CD4-positive, alpha-beta T cell treated with Interleukin-6 at 100 ng/mL for 8 hours (primary cell): ENCODE measurements around the gene LILRB4.
"Not testable (repeated sequence)": the region's sequence is repeated elsewhere in the genome, so short reads cannot be mapped to it uniquely, and the experiment has no call there.

Source experiments
- DNase-seq: peaks from one replicate; pipeline ENCODE4 v3.0.0-alpha.2; 2020; ENCODE audit warnings: mixed read lengths, low spot score

LILRB4 gene

GRCh38 chr19:54650108-54650655 lies 12.6 kb upstream of the LILRB4 start:
- no peak for DNase-seq

DNA sequence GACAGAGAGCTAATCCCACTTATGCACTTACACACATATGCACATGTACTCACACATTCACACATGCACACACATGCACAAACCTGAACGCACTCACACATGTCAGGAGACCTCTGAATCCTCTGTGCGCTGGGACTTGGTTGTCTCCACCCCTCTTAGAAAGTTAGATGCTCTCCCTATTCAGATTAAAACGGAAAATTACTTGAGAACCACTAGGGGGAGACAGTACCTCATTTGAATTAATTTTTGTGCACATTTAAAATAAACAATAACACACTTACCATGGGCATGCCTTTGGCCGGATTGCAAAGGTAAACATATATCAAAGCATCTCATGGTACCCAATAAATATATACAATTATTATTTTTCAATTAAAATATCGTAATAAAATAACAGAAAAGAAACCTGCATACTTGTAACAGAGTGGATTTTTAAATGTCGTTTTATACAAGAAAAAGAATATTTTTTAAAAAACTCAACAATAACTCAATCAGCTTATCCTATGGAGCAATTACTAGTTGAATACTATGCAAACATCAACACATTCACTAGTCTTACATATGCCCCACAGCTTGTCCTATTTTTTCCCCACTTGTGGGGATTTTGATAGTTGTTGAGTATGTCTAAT lies 9.5 kb upstream of the LILRB4 start:
- no peak for DNase-seq

DNA sequence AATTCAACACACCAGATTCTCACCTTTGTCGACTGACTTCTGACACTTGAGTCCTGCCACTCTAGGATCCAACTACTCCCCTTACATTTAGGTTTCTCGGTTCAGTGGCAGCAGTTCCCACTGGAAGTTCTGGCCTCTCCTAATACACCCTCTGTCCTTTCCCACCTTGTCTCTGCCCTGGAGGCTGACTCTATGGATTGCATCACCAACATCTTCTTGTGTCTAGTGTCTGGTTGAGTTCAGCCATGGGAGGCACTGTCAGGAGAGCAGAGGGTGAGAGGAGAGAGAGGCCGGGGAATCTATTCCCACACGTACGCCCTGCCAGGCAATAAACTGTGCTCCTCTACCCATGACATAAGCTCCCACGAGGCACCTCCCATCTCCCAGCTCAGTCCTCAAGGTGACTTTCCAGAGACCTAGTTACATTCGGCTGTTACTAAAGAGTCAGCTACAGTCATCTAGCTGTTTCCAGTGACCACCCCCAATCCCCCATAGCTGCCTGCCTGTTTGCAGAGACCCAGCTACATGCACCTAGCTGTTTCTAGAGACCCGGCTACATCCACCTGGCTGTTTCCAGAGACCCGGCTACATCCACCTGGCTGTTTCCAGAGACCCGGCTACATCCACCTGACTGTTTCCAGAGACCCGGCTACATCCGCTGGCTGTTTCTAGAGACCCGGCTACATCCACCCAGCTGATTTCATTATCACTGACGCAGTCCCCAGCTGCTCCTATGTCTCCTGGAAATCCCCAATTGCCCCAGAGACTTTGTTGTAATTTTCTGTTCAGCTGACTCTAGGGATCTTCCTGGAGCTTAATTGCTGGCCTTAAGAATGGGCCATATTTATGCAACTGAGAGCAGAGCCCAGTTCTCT lies 8.1 kb upstream of the LILRB4 start:
- no peak for DNase-seq

GRCh38 chr19:54659300-54659699 lies 3.5 kb upstream of the LILRB4 start:
- no peak for DNase-seq

DNA sequence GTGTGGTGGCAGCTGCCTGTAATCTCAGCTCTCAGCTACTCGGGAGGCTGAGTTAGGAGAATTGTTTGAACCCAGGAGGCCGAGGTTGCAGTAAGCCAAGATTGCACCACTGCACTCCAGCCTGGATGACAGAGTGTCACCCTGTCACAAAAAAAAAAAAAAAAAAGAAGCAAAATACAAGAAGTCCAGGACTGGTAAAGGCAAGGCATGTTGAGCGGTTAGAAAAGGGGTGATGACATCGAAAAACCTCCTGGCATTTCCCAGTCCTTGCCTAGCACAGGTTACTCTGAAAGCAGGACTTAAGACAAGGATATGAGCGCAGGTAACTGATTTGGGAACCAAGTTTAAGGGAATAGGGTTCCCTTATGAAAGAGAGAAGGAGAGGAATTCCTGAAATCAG lies 2.5 kb upstream of the LILRB4 start:
- no peak for DNase-seq

DNA sequence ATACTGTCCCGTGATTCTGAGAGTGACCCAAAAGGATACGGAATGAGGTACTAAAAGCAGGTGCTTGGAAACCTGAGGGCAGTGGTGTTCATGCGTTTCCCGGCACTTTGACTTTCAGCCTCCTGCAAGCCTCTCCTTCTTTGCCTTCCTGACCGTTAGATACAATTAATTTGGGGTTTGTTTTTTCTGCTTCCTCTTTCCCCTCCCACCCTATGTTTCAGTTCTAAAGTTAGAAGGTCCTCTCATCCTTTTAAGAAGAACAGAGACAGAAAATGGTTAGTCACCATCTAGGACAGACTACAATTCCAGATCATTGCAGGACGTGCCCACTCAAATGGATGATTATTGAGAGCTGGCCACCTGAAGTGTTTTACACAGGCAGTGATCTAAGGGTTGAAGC lies 1.8 kb upstream of the LILRB4 start:
- no peak for DNase-seq

DNA sequence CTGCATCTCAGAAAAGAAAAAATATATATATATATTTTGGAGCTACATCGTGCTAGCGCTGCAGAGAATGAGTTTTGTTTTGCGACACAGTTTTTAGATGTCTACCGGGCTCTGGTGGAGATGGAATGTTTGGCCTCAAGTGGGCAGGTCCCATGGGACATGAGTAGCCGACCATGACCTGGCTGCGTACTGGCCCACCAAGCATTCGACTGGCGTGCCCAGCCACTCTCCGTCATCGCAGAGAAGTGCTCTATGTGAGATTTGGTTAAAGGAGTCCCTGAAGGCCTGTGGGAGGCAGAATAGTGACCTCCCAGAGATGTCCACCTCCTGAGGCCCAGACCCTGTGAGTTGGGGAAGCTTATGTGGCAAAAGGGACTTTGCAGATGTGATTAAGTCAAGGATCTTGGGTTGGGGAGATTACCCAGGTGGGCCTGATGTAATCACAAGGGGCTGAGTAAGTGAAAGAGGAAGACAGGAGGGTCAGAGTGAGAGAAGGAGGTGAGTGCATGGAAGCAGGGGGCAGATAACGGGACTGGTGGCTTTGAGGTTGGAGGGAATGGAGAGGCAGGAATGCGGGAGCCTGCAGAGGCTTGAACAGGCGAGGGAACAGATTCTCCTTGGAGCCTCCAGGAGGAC lies 821 bp upstream of the LILRB4 start:
- no peak for DNase-seq

DNA sequence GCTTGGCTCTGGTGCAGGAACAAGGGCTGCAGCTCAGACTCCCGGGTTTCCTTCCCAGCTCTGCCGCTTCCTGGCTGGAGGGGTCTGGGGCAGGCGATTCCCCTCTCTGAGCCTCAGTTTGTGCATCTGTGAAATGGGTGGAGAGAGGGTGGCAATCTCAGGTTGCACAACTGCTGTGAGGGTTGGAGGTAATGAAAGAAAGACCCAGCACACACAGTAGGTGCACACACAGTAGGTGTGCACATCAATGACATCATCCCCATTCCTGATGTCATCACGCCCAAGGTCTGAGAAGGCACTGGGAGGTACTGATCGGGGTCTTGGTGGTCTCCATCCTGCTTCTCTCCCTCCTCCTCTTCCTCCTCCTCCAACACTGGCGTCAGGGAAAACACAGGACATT lies 2.7 kb downstream of the LILRB4 start:
- no peak for DNase-seq

GRCh38 chr19:54667217-54667616 lies 4.4 kb downstream of the LILRB4 start:
- DNase-seq: no peak

GRCh38 chr19:54668353-54668752 lies 5.6 kb downstream of the LILRB4 start:
- no peak for DNase-seq

DNA sequence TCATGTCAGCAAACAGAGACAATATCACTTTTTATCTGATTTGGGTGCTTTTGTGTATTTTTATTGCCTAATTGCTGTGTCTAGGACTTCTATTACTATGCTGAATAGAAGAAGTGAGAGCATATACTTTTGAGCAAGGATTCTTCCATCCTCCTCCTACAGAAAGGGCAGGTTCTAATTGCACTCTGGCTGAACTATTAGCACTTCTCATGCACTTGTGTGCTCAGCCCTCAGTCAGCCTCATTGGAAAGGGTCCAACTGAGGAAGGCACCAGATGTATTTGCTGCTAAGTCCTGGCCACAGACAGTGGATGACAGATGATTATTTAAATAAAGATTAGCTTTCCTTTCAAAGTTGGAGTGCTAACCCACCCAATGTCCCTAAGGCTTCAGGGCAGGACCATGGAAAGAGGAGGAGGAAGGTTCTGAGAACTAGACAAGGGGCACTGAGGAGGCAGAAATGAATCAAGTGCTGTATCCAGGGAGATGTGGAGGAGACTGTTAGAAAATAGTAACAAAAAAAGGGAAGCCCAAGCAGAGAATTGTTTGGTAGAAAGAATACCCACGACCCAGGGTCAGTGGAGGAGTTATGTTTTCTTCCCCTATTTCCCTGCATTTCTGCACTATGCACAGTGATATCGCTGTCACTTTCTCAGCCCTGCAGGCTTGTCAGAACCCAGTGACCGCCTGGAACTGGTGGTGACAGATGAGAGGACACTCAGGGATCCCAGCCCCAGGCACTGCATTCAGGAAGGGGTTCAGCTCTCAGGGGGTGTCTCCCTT lies 8.0 kb downstream of the LILRB4 start:
- DNase-seq: no peak

DNA sequence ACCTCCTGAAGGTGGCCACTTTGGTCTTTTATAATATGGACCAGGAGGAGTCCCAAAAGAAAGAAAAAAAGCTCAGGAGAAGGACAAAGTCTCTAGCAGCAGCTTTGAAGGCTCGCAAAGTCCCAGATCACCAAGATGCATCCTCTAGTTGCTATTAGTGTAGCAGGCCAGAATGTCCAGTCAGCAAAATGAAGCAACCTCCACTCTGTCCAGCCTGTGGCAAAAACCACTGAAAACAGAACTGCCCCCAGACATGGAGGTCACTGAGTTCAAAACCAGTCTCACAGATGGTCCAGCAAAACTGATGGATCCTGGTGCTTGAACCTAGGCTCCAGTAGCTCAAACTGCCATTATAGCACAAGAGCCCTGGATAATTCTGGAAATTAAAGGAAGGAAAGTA lies 10.4 kb downstream of the LILRB4 start:
- no peak for DNase-seq

DNA sequence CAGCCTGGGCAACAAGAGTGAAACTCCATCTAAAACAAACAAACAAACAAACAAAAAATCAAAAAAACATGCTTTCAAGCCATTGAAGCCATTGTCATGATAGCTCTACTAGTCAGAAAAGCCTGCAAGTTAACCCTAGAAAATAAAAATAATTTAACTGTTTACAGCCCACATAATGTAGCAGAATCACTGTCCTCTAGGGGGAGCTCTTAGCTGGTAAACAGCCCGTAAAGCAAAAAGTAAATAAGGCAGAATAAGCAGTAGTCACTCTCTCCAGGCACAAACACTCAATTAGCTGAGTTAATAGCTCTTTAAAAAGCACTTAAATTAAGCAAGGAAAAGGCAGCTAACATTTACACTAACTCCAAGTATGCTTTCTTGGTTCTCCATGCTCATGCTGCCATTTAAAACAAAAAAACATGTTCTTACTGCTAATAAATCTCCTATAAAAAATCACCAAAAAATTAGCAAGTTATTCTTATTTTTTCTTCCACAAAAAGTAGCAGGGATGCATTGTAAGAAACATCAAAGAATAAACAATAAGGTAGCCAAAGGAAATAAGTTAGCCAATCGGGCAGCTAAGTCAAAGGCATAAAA lies 11.3 kb downstream of the LILRB4 start:
- DNase-seq: no peak

DNA sequence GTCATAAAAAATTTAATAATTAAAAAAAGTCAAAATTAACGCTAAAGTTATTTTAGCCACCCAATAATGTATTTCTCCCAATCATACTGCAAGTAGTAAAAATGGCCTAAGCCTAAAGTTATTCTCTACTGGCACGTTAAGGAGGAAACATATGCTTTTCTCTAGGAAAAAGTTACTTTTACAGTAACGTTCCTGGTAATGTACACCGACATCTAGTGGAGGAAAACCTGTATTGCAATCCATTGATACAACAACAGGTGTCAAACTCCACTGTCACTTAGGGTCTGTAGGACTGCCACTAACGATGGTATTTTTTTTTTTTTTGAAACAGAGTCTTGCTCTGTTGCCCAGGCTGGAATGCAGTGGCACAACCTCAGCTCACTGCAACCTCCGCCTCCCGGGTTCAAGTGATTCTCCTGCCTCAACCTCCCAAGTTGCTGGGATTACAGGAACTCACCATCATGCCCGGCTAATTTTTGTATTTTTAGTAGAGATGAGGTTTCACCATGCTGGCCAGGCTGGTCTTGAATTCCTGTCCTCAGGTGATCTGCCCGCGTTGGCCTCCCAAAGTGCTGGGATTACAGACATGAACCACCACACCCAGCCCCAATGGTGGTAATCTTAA lies 13.5 kb downstream of the LILRB4 start:
- peak; percentile 17 for DNase-seq

DNA sequence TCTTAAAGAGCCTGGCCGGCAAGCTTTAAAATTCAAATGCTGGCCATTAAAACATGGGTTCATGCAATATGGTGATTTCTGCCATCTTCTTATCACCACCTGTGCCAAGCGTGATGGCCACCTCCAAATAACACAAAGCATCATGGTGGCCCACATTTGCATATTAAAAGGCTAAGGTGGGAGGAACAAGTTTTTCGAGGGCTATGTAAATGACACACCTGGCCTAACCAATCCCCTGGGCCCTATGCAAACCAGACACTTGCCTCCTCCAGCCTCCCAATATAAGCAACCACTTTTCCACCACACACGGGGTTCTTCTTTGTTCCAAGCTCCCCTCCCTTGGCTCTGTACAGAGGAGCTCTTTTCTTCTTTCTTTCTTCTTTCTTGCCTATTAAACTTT lies 14.4 kb downstream of the LILRB4 start:
- DNase-seq: no peak

GRCh38 chr19:54681596-54681995 lies 18.8 kb downstream of the LILRB4 start:
- not testable (repeated sequence) for DNase-seq

DNA sequence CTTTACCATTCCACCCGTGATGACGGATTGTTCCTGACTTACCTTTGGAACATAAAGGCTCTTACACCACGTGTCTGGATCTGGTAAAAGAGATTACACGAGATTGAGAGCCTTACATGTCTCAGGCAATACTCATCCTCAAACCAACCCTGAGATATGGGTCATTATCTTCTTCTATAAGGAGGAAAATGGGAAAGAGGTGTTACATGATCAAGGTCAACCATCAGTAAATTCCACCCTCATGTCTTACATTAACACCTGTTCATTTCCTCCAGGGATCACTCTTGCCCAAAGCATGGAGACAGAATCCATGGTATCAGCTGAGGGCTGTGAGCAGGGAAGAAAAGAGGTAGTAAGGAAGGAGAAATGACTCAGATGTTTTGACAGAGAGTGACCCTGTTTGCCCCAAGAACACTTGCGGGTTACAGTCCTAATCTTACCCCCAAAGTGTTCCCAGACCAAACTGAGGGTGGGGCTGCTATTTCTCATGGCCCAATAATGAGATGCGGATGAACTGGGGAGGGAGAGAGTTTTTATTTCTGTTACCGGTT lies 19.6 kb downstream of the LILRB4 start:
- no peak for DNase-seq

- DNase-seq: no peak
These were observed 21.7 kb downstream of the LILRB4 start for GRCh38 chr19:54684527-54684926.

GRCh38 chr19:54691582-54692297 lies 29.0 kb downstream of the LILRB4 start:
- DNase-seq: no peak

DNA sequence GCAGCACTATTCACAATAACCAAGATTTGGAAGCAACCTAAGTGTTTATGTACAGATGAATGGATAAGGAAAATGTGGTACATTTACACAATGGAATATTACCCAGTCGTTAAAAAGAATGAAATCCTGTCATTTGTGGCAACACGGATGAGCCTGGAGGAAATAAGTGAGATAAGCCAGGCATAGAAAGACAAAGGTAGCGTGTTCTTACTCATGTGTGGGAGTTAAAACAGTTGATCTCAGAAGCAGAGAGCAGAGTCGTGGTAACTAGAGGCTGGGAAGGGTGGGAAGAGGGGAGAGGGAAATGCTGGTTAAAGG lies 29.5 kb downstream of the LILRB4 start:
- DNase-seq: no peak
